Central memory CD4-positive, alpha-beta T cell (primary cell): ENCODE results near the gene TMEM256.

Experiments
- DNase-seq: peaks from one replicate; pipeline ENCODE4 v3.0.0; 2022

The TMEM256 gene

GRCh38 chr17:7407485-7408251 lies 3.8 kb upstream of the TMEM256 start, which contains the start of gene NLGN2:
Gene NLGN2 (plus strand): TSS chr17:7407845. CDS start chr17:7408256, 411 bp downstream.
- no peak for DNase-seq

GRCh38 chr17:7407082-7407481 lies 3.2 kb upstream of the TMEM256 start:
- no peak for DNase-seq

GRCh38 chr17:7406235-7406825 lies 2.4 kb upstream of the TMEM256 start:
- no peak for DNase-seq

- DNase-seq, result no peak
Observed at GRCh38 chr17:7405350-7406234, 1.7 kb upstream of the TMEM256 start.

GRCh38 chr17:7404737-7405349 lies 946 bp upstream of the TMEM256 start:
- no peak for DNase-seq

- DNase-seq, result no peak
Observed at GRCh38 chr17:7403727-7403976, 245 bp downstream of the TMEM256 start.

- no peak for DNase-seq
Observed at GRCh38 chr17:7403043-7403726, 712 bp downstream of the TMEM256 start.

- DNase-seq, result no peak
Observed at GRCh38 chr17:7398612-7399011, 5.3 kb downstream of the TMEM256 start.

- DNase-seq, result no peak
Observed at GRCh38 chr17:7396147-7396546, 7.8 kb downstream of the TMEM256 start.

GRCh38 chr17:7394452-7395191 lies 9.3 kb downstream of the TMEM256 start, which contains the start of gene PLSCR3:
Gene PLSCR3 (minus strand): TSS chr17:7394525. CDS start chr17:7394110, 415 bp downstream.
- peak; percentile 77 for DNase-seq

- peak; percentile 71 for DNase-seq
Observed at GRCh38 chr17:7393613-7394451, 10.1 kb downstream of the TMEM256 start.

GRCh38 chr17:7392696-7393612 lies 10.9 kb downstream of the TMEM256 start:
- DNase-seq, result no peak

GRCh38 chr17:7391307-7391706 lies 12.6 kb downstream of the TMEM256 start:
- DNase-seq, result no peak

- no peak for DNase-seq
Observed at GRCh38 chr17:7389924-7390910, 13.7 kb downstream of the TMEM256 start.

GRCh38 chr17:7388856-7389255 lies 15.0 kb downstream of the TMEM256 start:
- DNase-seq, result no peak

GRCh38 chr17:7384489-7385081 lies 19.3 kb downstream of the TMEM256 start:
- no peak for DNase-seq

- DNase-seq, result peak; percentile 81
Observed at GRCh38 chr17:7383742-7384488, 20.0 kb downstream of the TMEM256 start.
